ENCODE results near the gene UCKL1.
"Not testable (repeated sequence)": the region's sequence is repeated elsewhere in the genome, so short reads cannot be mapped to it uniquely, and the experiment has no call there.

The UCKL1 gene

GRCh38 chr20:63942969-63943807 is 13.0 kb downstream of the UCKL1 start:
- no peak for DNase-seq

- peak; percentile 39 for DNase-seq
These were observed 13.8 kb downstream of the UCKL1 start for GRCh38 chr20:63942250-63942951.

GRCh38 chr20:63941282-63942081 is 14.7 kb downstream of the UCKL1 start:
- DNase-seq, result peak; percentile 80

GRCh38 chr20:63940472-63941266 is 15.5 kb downstream of the UCKL1 start:
- DNase-seq, result no peak

- no peak for DNase-seq
These were observed 16.1 kb downstream of the UCKL1 start for GRCh38 chr20:63940071-63940471.

- DNase-seq, result no peak
These were observed 16.9 kb downstream of the UCKL1 start for GRCh38 chr20:63939061-63939935.

GRCh38 chr20:63937596-63937995 is 18.6 kb downstream of the UCKL1 start:
- no peak for DNase-seq

GRCh38 chr20:63935447-63935846 is 20.8 kb downstream of the UCKL1 start:
- DNase-seq, result no peak

- DNase-seq, result no peak
These were observed 21.7 kb downstream of the UCKL1 start for GRCh38 chr20:63934271-63935068.

GRCh38 chr20:63933646-63934045 is 22.6 kb downstream of the UCKL1 start:
- DNase-seq, result no peak

GRCh38 chr20:63932606-63933160 is 23.5 kb downstream of the UCKL1 start:
- no peak for DNase-seq

- DNase-seq, result no peak
These were observed 24.5 kb downstream of the UCKL1 start for GRCh38 chr20:63931735-63932134.

- DNase-seq, result no peak
These were observed 25.2 kb downstream of the UCKL1 start for GRCh38 chr20:63930971-63931553.

- DNase-seq, result not testable (repeated sequence)
These were observed 26.7 kb downstream of the UCKL1 start for GRCh38 chr20:63929473-63929883.

- DNase-seq, result no peak
These were observed 27.1 kb downstream of the UCKL1 start for GRCh38 chr20:63929071-63929470.

GRCh38 chr20:63926298-63926697 is 29.9 kb downstream of the UCKL1 start:
- no peak for DNase-seq

- DNase-seq, result no peak
These were observed 32.0 kb downstream of the UCKL1 start for GRCh38 chr20:63924241-63924640.

GRCh38 chr20:63923651-63924050 is 32.6 kb downstream of the UCKL1 start:
- DNase-seq, result no peak

GRCh38 chr20:63920226-63920625 is 36.0 kb downstream of the UCKL1 start:
- DNase-seq, result no peak

- DNase-seq, result no peak
These were observed 37.1 kb downstream of the UCKL1 start for GRCh38 chr20:63919130-63919529.

All from activated effector memory CD4-positive, alpha-beta T cell treated with Interleukin-2 at 50 U/mL for 16 hours (primary cell).